Spinal cord (tissue), 10 donors: Measurements from ENCODE around the gene PCNT. TPM values are rescaled to one million over a fixed set of nuclear protein-coding genes. Genes with fewer than 3 reads are reported as not detected.

Experiments used
- DNase-seq, 6 donors: peaks; one replicate each; pipeline versions ENCODE4 v3.0.0 to v3.0.0-alpha.2; 2013 to 2015; ENCODE audit warnings: low spot score in 6 of 6, low read depth in 4 of 6
- H3K27ac ChIP-seq: one replicate; pipeline ENCODE4 v1.5.1; 2013; ENCODE audit warnings: low read depth, low read length, control low read depth
- H3K27me3 ChIP-seq: one replicate; pipeline ENCODE4 v1.6.1; 2013; ENCODE audit warnings: low read length; ENCODE audit not compliant: control insufficient read depth, insufficient read depth
- H3K36me3 ChIP-seq: one replicate; pipeline ENCODE4 v1.6.1; 2013; ENCODE audit warnings: low read length; ENCODE audit not compliant: control insufficient read depth, insufficient read depth
- H3K4me1 ChIP-seq: one replicate; pipeline ENCODE4 v1.6.1; 2013; ENCODE audit warnings: low read length; ENCODE audit not compliant: control insufficient read depth, insufficient read depth
- H3K4me3 ChIP-seq: one replicate; pipeline ENCODE4 v1.5.1; 2013; ENCODE audit warnings: low read depth, low read length, control low read depth
- H3K9me3 ChIP-seq: one replicate; pipeline ENCODE4 v1.6.1; 2013; ENCODE audit warnings: low read length; ENCODE audit not compliant: control insufficient read depth, insufficient read depth
- WGBS: methylation state at CpG from one replicate; pipeline ENCODE4 v1.1.5; 2013; ENCODE audit warnings: missing lambda C conversion rate; ENCODE audit not compliant: insufficient coverage; 5-methylcytosine and 5-hydroxymethylcytosine counted together
- polyA plus RNA-seq, 2 donors: library from polyadenylated mRNA; unstranded; fragments of 120-200 nt; gene quantifications; one replicate each; pipeline ENCODE4 v1.2.1, GENCODE V29; 2013; ENCODE audit not compliant: insufficient read length in 2 of 2
- total RNA-seq, 2 donors: library from RNA; depleted of rRNA in 1 of 2; stranded (reverse); fragments of 120-200 nt in 1 of 2; fragments of >200 nt in 1 of 2; gene quantifications; one replicate each; pipeline versions ENCODE4 v1.2.3 to v1.2.4, GENCODE V29; 2013 to 2014
- donor health status: healthy.

Gene PCNT
- total and polyA plus RNA-seq, 4 donors: 18.4 to 47.4 (median 29.9) TPM

DNA sequence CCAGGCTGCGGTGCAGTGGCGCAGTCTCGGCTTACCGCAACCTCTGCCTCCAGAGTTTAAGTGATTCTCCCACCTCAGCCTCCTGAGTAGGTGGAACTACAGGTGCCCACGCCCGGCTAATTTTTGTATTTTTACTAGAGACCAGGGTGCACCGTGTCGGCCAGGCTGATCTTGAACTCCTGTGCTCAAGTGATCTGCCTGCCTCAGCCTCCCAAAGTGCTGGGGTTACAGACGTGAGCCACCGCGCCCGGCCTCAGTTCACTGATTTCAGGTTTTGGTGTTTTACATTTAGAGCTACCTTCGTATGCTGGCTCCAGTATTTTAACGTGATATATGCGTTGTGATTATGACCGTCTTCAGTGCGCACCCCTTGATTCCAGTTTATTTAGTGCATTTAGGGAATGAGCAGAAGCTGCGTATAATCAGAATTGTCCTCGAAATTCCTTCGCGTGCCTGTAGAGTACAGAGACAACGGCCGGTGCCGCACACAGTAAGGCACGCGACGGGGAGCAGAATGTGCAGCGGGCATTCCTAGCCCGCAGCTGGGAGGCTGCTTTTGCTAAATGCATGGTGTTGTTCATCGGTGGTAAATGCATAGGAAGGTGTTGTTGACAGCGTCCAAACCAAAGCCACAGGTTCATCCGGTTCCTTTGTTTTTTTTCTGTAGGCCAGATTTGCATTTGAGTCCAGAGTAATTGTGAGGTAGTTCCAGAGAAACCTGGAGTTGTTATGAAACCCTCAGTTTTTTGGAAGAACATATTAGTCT is 85.9 kb downstream of the PCNT start:
- DNase-seq: no peak
- Histone ChIP-seq H3K27me3 (no peaks in the 10 kb centered on the region), H3K36me3 (peaks cover 50% of the 10 kb centered on the region), H3K27ac (no peak overlapping the region), H3K9me3 (no peaks in the 10 kb centered on the region), H3K4me3 (no peak overlapping the region), H3K4me1 (no peaks in the 10 kb centered on the region)
- 95% methylated on average over 32 of the region's 32 CpGs for WGBS

- H3K4me1 ChIP-seq: no peaks in the 10 kb centered on the region
- no peaks in the 10 kb centered on the region for H3K9me3 ChIP-seq
- no peaks in the 10 kb centered on the region for H3K27me3 ChIP-seq
- H3K36me3 ChIP-seq: peaks cover 49% of the 10 kb centered on the region
- WGBS: 98% methylated on average over 8 of the region's 9 CpGs
- DNase-seq: no peak
- no peak overlapping the region for H3K4me3 ChIP-seq
- no peak overlapping the region for H3K27ac ChIP-seq
Observed at GRCh38 chr21:46410516-46410915, 86.6 kb downstream of the PCNT start.

GRCh38 chr21:46411236-46411635 is 87.3 kb downstream of the PCNT start:
- Histone ChIP-seq H3K9me3 (no peaks in the 10 kb centered on the region), H3K4me3 (no peak overlapping the region), H3K4me1 (no peaks in the 10 kb centered on the region), H3K27me3 (no peaks in the 10 kb centered on the region), H3K27ac (no peak overlapping the region), H3K36me3 (peaks cover 50% of the 10 kb centered on the region)
- no peak for DNase-seq
- WGBS: 88% methylated on average over 17 of the region's 17 CpGs

DNA sequence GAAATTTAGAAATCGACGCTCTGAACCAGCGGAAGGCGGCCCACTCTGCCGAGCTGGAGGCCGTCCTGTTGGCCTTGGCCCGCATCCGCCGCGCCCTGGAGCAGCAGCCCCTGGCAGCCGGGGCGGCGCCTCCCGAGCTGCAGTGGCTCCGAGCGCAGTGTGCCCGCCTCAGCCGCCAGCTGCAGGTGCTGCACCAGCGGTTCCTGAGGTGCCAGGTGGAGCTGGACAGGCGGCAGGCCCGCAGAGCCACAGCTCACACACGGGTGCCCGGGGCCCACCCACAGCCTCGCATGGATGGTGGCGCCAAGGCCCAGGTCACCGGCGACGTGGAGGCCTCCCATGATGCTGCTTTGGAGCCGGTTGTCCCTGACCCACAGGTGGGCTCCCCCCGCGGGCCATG is 87.7 kb downstream of the PCNT start:
- H3K27ac ChIP-seq: no peak overlapping the region
- 96% methylated on average over 28 of the region's 31 CpGs for WGBS
- no peak overlapping the region for H3K4me3 ChIP-seq
- H3K9me3 ChIP-seq: no peaks in the 10 kb centered on the region
- no peaks in the 10 kb centered on the region for H3K4me1 ChIP-seq
- no peaks in the 10 kb centered on the region for H3K27me3 ChIP-seq
- peaks cover 54% of the 10 kb centered on the region for H3K36me3 ChIP-seq
- DNase-seq: no peak

- Histone ChIP-seq H3K27ac (no peak overlapping the region), H3K27me3 (no peaks in the 10 kb centered on the region), H3K36me3 (peaks cover 63% of the 10 kb centered on the region), H3K4me3 (no peak overlapping the region), H3K9me3 (no peaks in the 10 kb centered on the region), H3K4me1 (no peaks in the 10 kb centered on the region)
- peak in 1 of 6 donors; percentile 32 for DNase-seq
- 86% methylated on average over 27 of the region's 39 CpGs for WGBS
Observed at GRCh38 chr21:46412521-46413364, 88.8 kb downstream of the PCNT start.

DNA sequence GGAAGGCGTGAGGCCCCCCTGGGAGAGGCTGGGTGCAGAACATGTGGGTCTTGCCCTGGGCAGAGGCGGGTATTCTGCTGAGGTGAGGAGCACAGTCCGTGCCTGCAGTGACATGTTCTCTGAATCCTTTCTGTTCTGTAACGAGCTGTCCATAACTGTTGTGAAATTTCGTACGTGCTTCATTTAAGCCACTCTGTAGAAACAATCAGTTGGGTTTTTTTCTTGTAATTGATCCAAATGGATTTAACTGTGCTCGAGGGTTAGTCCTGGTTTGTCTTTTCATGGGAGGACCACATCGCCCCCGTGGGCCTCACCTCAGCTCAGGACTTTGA is 89.4 kb downstream of the PCNT start:
- Histone ChIP-seq H3K4me1 (no peaks in the 10 kb centered on the region), H3K27me3 (no peaks in the 10 kb centered on the region), H3K27ac (no peak overlapping the region), H3K9me3 (no peaks in the 10 kb centered on the region), H3K4me3 (no peak overlapping the region), H3K36me3 (peaks cover 67% of the 10 kb centered on the region)
- no peak for DNase-seq
- WGBS: 85% methylated on average over 9 of the region's 9 CpGs

DNA sequence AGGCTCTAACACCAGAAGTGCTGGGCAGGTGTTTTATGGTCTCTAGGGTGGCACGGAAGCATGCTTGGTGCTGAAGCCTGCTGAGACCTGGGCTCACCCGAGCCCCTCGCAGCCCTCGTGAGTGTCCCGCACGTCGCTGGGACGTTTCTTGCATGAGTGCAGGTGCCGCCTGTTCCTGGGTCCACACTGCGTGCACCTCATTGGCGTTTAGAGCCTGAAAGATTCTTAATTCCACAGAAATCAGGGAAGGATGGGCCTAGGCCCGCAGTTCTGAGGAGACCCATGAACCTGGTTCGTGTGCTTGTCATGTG is 91.0 kb downstream of the PCNT start:
- Histone ChIP-seq H3K27ac (no peak overlapping the region), H3K4me3 (no peak overlapping the region), H3K36me3 (peaks cover 78% of the 10 kb centered on the region), H3K4me1 (no peaks in the 10 kb centered on the region), H3K27me3 (no peaks in the 10 kb centered on the region), H3K9me3 (no peaks in the 10 kb centered on the region)
- WGBS: 96% methylated on average over 13 of the region's 13 CpGs
- no peak for DNase-seq

- Histone ChIP-seq H3K4me1 (no peaks in the 10 kb centered on the region), H3K4me3 (no peak overlapping the region), H3K27ac (no peak overlapping the region), H3K36me3 (peaks cover 81% of the 10 kb centered on the region), H3K27me3 (no peaks in the 10 kb centered on the region), H3K9me3 (no peaks in the 10 kb centered on the region)
- 90% methylated on average over 20 of the region's 20 CpGs for WGBS
- DNase-seq: no peak
Observed at GRCh38 chr21:46416551-46416950, 92.6 kb downstream of the PCNT start.

DNA sequence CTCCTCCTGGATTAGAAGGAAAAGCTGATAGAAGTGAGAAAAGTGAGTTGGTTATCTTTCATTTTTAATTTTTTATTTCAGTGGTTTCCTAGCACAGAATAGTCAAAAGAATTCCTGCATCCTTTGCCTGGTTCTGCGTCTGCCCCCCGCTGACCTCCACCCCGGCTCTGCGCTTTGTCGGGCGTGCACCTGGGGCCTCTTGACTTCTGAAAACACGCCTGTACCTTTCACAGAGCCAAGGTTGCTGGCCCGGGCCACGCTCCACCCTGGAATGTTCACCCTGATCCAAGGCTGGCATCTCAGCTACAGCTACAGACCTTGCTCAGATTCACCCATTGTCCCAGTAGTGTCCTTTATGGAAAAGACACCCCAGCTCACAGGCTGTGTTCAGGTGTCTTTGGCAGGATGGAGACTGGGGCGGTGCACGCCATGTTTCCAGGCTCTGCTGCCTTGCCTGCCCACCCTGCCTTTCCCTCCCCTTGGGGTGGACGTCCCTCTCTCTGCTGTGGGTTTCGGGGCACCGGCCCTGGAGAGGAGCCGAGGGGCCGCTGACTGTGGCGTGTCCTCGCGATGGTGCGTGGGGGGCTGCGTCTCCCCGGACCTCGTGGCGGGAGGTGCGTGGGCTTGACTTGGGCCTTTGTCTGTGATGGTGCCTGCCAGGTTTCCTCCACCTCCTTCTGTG is 94.5 kb downstream of the PCNT start:
- Histone ChIP-seq H3K36me3 (peaks cover 77% of the 10 kb centered on the region), H3K4me1 (no peaks in the 10 kb centered on the region), H3K4me3 (no peak overlapping the region), H3K9me3 (no peaks in the 10 kb centered on the region), H3K27me3 (no peaks in the 10 kb centered on the region), H3K27ac (no peak overlapping the region)
- WGBS: 96% methylated on average over 23 of the region's 25 CpGs
- DNase-seq: no peak
